CD8-positive, alpha-beta memory T cell (primary cell): ENCODE data around the gene TUBGCP2. TPM values are rescaled to one million over a fixed set of nuclear protein-coding genes. Genes with fewer than 3 reads are reported as not detected.

Experiments
- CTCF ChIA-PET: fragments of 350-600 bp; sonication (Branson Sonifier 250); formaldehyde crosslinking; loops from one replicate; lab custom pipeline; 2021; ENCODE audit warnings: antibody characterized with exemption; lab: Charles Lee
- POLR2A ChIA-PET: fragments of 350-600 bp; sonication (Branson Sonifier 250); formaldehyde crosslinking; loops from one replicate; lab custom pipeline; 2021; ENCODE audit warnings: antibody characterized with exemption; lab: Charles Lee
- DNase-seq, 5 donors: peaks; one replicate each; pipeline versions ENCODE4 v3.0.0 to v3.0.0-alpha.2; 2020 to 2022; ENCODE audit warnings: mixed read lengths in 1 of 5
- H3K27ac ChIP-seq: one replicate; pipeline ENCODE4 v1.7.0; 2013; ENCODE audit warnings: low read depth, mild to moderate bottlenecking, low read length, moderate library complexity
- H3K27me3 ChIP-seq: 2 replicates; pipeline ENCODE4 v1.7.0; 2013; ENCODE audit warnings: low read length, mild to moderate bottlenecking; ENCODE audit not compliant: insufficient read depth, poor library complexity, severe bottlenecking
- H3K36me3 ChIP-seq: 2 replicates; pipeline ENCODE4 v1.7.0; 2013; ENCODE audit warnings: mild to moderate bottlenecking, low read length, moderate library complexity; ENCODE audit not compliant: insufficient read depth
- H3K4me1 ChIP-seq: 2 replicates; pipeline ENCODE4 v1.7.0; 2013; ENCODE audit warnings: mild to moderate bottlenecking, low read length, moderate library complexity; ENCODE audit not compliant: insufficient read depth
- H3K4me3 ChIP-seq: 2 replicates; pipeline ENCODE4 v1.7.0; 2013; ENCODE audit warnings: mild to moderate bottlenecking, low read length
- H3K9me3 ChIP-seq: 2 replicates; pipeline ENCODE4 v1.7.0; 2013; ENCODE audit warnings: mild to moderate bottlenecking, low read length
- H3K27ac Mint-ChIP-seq, 8 donors: one replicate each; pipeline ENCODE4 v1.8.0; 2020 to 2021; ENCODE audit warnings: mixed read lengths in 8 of 8, mild to moderate bottlenecking in 6 of 8, inconsistent platforms in 3 of 8, moderate library complexity in 3 of 8
- H3K27me3 Mint-ChIP-seq, 2 donors: one replicate each; pipeline ENCODE4 v1.8.0; 2020 to 2021; ENCODE audit warnings: mixed read lengths in 2 of 2, mild to moderate bottlenecking in 1 of 2, moderate library complexity in 1 of 2
- H3K36me3 Mint-ChIP-seq, 3 donors: one replicate each; pipeline ENCODE4 v1.8.0; 2020 to 2021; ENCODE audit warnings: mixed read lengths in 3 of 3, inconsistent platforms in 1 of 3, mild to moderate bottlenecking in 1 of 3
- H3K4me1 Mint-ChIP-seq, 3 donors: one replicate each; pipeline ENCODE4 v1.8.0; 2020 to 2021; ENCODE audit warnings: mixed read lengths in 3 of 3, inconsistent platforms in 1 of 3, mild to moderate bottlenecking in 1 of 3
- H3K4me3 Mint-ChIP-seq, 7 donors: one replicate each; pipeline ENCODE4 v1.8.0; 2020 to 2021; ENCODE audit warnings: mixed read lengths in 7 of 7, mild to moderate bottlenecking in 6 of 7, moderate library complexity in 4 of 7, inconsistent platforms in 2 of 7
- H3K9me3 Mint-ChIP-seq, 5 donors: one replicate each; pipeline ENCODE4 v1.8.0; 2020 to 2022; ENCODE audit warnings: mixed read lengths in 5 of 5, mild to moderate bottlenecking in 3 of 5, moderate library complexity in 2 of 5, inconsistent platforms in 1 of 5
- polyA plus RNA-seq: library from polyadenylated mRNA; unstranded; fragments of 300-500 nt; fragmentation: Illumina TruSeq; gene quantifications from one replicate; pipeline ENCODE4 v1.2.3, GENCODE V29; 2021
- total RNA-seq, 2 experiments: library from RNA; stranded (reverse); gene quantifications; one replicate each; pipeline ENCODE4 v1.2.3, GENCODE V29; 2021

TUBGCP2 gene
- total and polyA plus RNA-seq, 3 experiments from 2014 or later: 39.9 to 68.1 (median 67.9) TPM

DNA sequence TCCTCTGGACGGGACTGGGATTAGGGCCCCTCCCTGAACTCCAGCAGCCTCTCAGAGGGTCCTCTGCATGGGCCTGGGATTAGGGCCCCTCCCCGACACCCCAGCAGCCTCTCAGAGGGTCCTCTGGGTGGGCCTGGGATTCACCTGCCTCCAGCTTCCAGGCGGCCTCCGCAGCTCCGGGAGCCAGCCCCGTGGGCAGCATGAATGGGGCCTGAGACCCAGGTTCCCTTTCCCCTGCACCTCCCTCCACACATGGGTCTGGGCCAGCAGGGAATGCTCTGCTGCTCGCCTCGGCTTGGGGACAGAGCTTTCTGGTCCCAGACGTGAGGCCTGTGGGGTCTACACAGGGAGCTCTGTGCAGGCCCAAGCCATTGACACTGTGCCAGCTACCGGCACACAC is 5.5 kb downstream of the TUBGCP2 start:
- Mint-ChIP-seq H3K27me3 (peaks cover 0 to 3% of the 10 kb centered on the region in 2 donors), H3K4me1 (peaks cover 33 to 45% (median 34%) of the 10 kb centered on the region in 3 donors), H3K27ac (peak overlapping the region in 1 of 8 donors; percentile 46), H3K4me3 (no peak overlapping the region), H3K9me3 (peaks cover 0 to 2% (median 1%) of the 10 kb centered on the region in 5 donors), H3K36me3 (peaks cover 8 to 68% (median 11%) of the 10 kb centered on the region in 3 donors)
- ChIA-PET POLR2A (no interaction called here), CTCF (no interaction called here)
- Histone ChIP-seq H3K4me3 (no peak overlapping the region), H3K27me3 (no peaks in the 10 kb centered on the region), H3K4me1 (peaks cover 12% of the 10 kb centered on the region), H3K9me3 (no peaks in the 10 kb centered on the region), H3K27ac (no peak overlapping the region), H3K36me3 (peaks cover 28% of the 10 kb centered on the region)
- DNase-seq: no peak

DNA sequence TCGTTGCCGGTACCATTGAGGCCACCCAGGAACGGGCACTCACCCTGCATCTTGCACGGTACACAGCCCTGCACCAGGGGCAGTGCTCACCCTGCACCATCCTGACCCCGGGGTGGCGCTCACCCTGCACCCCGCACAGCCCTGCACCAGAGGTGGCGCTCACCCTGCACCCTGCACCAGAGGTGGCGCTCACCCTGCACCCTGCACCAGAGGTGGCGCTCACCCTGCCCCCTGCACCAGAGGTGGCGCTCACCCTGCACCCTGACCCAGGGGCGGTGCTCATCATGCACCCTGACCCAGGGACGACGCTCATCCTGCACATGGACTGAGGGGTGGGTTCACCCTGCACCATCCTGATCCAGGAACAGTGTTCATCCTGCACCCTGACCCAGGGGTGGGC is 6.4 kb downstream of the TUBGCP2 start:
- H3K36me3 Mint-ChIP-seq: peaks cover 8 to 71% (median 15%) of the 10 kb centered on the region in 3 donors
- ChIA-PET POLR2A (no interaction called here), CTCF (interaction anchor here (0.7 kb wide), 1 partner anchor 136 kb away, joined by 3 read pairs; no protein-coding TSS in a partner anchor)
- Histone ChIP-seq H3K9me3 (no peaks in the 10 kb centered on the region), H3K27ac (no peak overlapping the region), H3K27me3 (no peaks in the 10 kb centered on the region), H3K4me3 (no peak overlapping the region), H3K36me3 (peaks cover 34% of the 10 kb centered on the region), H3K4me1 (peaks cover 6% of the 10 kb centered on the region)
- H3K4me3 Mint-ChIP-seq: no peak overlapping the region
- no peak overlapping the region for H3K27ac Mint-ChIP-seq
- DNase-seq: no peak
- H3K9me3 Mint-ChIP-seq: no peaks in the 10 kb centered on the region
- H3K4me1 Mint-ChIP-seq: peaks cover 23 to 35% (median 26%) of the 10 kb centered on the region in 3 donors
- no peaks in the 10 kb centered on the region for H3K27me3 Mint-ChIP-seq

DNA sequence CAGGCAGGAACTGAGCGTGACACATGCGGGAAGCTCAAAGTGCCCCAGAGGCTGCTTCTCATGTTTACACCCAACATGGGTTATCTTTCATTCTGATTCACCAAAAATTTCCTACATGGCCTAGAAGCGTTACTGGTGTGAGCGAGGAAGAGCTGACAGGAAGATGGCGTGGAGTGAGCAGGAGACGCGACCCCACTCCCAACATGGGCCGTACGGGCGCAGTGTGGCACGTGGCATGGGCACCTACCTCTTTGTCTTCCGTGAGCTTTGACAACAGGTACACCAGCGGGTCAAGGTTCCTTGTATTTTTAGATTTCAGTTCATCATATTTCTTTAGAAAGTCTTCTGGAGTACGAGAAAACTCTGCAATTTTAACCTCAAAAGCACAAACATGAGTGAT is 8.9 kb downstream of the TUBGCP2 start:
- Mint-ChIP-seq H3K27me3 (no peaks in the 10 kb centered on the region), H3K4me3 (no peak overlapping the region), H3K9me3 (no peaks in the 10 kb centered on the region), H3K36me3 (peaks cover 8 to 85% (median 16%) of the 10 kb centered on the region in 3 donors), H3K27ac (no peak overlapping the region), H3K4me1 (peaks cover 10 to 15% (median 14%) of the 10 kb centered on the region in 3 donors)
- CTCF ChIA-PET: interaction anchor here (0.5 to 1.1 kb wide), 2 partner anchors 36 to 42 kb away, joined by 3 to 4 read pairs; no protein-coding TSS in a partner anchor
- H3K9me3 ChIP-seq: no peaks in the 10 kb centered on the region
- DNase-seq: no peak
- H3K4me1 ChIP-seq: no peaks in the 10 kb centered on the region
- POLR2A ChIA-PET: interaction anchor here (0.5 kb wide), 1 partner anchor 10 kb away, joined by 4 read pairs; no protein-coding TSS in a partner anchor
- H3K27me3 ChIP-seq: no peaks in the 10 kb centered on the region
- no peak overlapping the region for H3K27ac ChIP-seq
- no peak overlapping the region for H3K4me3 ChIP-seq
- H3K36me3 ChIP-seq: peaks cover 36% of the 10 kb centered on the region

DNA sequence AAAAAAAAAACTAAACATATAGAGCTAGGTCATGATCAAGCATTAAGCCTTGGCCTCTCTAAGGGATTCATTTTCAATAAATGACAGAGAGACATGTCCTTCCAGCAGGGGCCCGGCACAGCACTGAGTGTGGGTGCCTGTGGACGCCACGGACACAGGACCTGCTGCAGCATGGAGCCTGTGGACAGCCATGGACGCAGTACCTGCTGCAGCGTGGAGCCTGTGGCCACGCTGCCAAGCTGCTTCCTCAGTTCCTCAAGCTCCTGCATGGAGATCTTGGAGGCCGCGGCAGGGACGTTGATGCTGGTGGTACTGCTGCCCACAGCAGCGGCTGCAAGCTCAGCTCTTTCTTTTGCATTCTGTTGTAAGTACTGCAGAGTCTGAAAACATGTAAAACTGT is 9.4 kb downstream of the TUBGCP2 start:
- CTCF ChIA-PET: interaction anchor here (1.1 kb wide), 1 partner anchor 42 kb away, joined by 3 read pairs; no protein-coding TSS in a partner anchor

DNA sequence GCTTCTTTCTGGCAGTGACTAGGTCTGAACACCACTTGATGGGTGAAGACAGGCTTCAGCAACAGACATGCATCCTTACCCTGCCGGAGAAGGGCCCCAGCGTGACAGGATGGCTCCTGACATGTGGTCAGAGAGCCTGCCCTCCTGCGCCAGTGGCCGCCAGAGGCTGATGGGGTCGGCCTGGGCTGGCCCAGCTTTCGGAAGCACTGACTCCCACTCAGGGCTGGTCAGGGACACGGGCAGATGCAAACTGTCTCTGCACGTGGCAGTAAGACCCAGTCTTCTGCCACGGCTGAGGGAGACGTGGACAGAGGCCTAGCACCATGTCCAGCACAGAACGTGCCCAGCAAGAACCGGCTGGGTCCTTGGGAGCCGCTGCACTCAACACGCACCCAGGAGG is 10.2 kb downstream of the TUBGCP2 start:
- Histone ChIP-seq H3K36me3 (peaks cover 46% of the 10 kb centered on the region), H3K4me1 (no peaks in the 10 kb centered on the region), H3K27ac (no peak overlapping the region), H3K4me3 (no peak overlapping the region), H3K27me3 (no peaks in the 10 kb centered on the region), H3K9me3 (no peaks in the 10 kb centered on the region)
- H3K36me3 Mint-ChIP-seq: peaks cover 8 to 87% (median 19%) of the 10 kb centered on the region in 3 donors
- ChIA-PET POLR2A (no interaction called here), CTCF (no interaction called here)
- no peak for DNase-seq
- peaks cover 4 to 5% (median 5%) of the 10 kb centered on the region in 3 donors for H3K4me1 Mint-ChIP-seq
- H3K27ac Mint-ChIP-seq: no peak overlapping the region
- H3K27me3 Mint-ChIP-seq: no peaks in the 10 kb centered on the region
- no peaks in the 10 kb centered on the region for H3K9me3 Mint-ChIP-seq
- no peak overlapping the region for H3K4me3 Mint-ChIP-seq

More for the DNA sequence above, 9.4 kb downstream of the TUBGCP2 start:
- no peaks in the 10 kb centered on the region for H3K9me3 Mint-ChIP-seq
- H3K27ac ChIP-seq: no peak overlapping the region
- H3K9me3 ChIP-seq: no peaks in the 10 kb centered on the region
- no peak for DNase-seq
- no peaks in the 10 kb centered on the region for H3K27me3 ChIP-seq
- peaks cover 8 to 12% (median 11%) of the 10 kb centered on the region in 3 donors for H3K4me1 Mint-ChIP-seq
- H3K36me3 ChIP-seq: peaks cover 41% of the 10 kb centered on the region
- no peaks in the 10 kb centered on the region for H3K4me1 ChIP-seq
- no peak overlapping the region for H3K4me3 Mint-ChIP-seq
- no peak overlapping the region for H3K4me3 ChIP-seq
- no peak overlapping the region for H3K27ac Mint-ChIP-seq
- peaks cover 8 to 88% (median 16%) of the 10 kb centered on the region in 3 donors for H3K36me3 Mint-ChIP-seq
- POLR2A ChIA-PET: interaction anchor here (0.5 kb wide), 1 partner anchor 9 kb away, joined by 4 read pairs; no protein-coding TSS in a partner anchor
- no peaks in the 10 kb centered on the region for H3K27me3 Mint-ChIP-seq

DNA sequence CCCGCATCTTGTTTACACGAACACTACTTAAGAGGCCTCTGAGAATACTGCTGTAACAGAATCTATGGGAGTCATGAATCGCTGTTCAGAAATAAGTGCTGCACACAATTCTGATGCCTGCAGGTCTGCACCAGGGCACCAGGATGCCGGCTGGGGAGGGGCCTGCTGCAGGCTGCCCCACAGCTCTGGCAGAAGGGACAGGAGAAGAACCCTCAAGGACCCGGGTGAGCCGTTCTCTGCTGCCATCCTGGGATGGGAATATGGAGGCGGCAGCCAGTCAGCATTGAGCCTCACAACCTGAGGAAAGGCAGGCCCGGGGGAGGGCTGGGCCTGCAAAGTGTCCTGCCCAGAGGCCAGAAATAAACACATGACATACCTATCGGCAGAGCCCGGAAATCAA is 11.2 kb downstream of the TUBGCP2 start:
- Mint-ChIP-seq H3K27me3 (no peaks in the 10 kb centered on the region), H3K4me3 (no peak overlapping the region), H3K27ac (no peak overlapping the region), H3K36me3 (peaks cover 8 to 89% (median 19%) of the 10 kb centered on the region in 3 donors), H3K9me3 (no peaks in the 10 kb centered on the region), H3K4me1 (peaks cover 1 to 4% (median 1%) of the 10 kb centered on the region in 3 donors)
- peaks cover 55% of the 10 kb centered on the region for H3K36me3 ChIP-seq
- no peak overlapping the region for H3K27ac ChIP-seq
- H3K9me3 ChIP-seq: no peaks in the 10 kb centered on the region
- no peaks in the 10 kb centered on the region for H3K4me1 ChIP-seq
- H3K4me3 ChIP-seq: no peak overlapping the region
- no peaks in the 10 kb centered on the region for H3K27me3 ChIP-seq
- no peak for DNase-seq
- ChIA-PET POLR2A (no interaction called here), CTCF (no interaction called here)

DNA sequence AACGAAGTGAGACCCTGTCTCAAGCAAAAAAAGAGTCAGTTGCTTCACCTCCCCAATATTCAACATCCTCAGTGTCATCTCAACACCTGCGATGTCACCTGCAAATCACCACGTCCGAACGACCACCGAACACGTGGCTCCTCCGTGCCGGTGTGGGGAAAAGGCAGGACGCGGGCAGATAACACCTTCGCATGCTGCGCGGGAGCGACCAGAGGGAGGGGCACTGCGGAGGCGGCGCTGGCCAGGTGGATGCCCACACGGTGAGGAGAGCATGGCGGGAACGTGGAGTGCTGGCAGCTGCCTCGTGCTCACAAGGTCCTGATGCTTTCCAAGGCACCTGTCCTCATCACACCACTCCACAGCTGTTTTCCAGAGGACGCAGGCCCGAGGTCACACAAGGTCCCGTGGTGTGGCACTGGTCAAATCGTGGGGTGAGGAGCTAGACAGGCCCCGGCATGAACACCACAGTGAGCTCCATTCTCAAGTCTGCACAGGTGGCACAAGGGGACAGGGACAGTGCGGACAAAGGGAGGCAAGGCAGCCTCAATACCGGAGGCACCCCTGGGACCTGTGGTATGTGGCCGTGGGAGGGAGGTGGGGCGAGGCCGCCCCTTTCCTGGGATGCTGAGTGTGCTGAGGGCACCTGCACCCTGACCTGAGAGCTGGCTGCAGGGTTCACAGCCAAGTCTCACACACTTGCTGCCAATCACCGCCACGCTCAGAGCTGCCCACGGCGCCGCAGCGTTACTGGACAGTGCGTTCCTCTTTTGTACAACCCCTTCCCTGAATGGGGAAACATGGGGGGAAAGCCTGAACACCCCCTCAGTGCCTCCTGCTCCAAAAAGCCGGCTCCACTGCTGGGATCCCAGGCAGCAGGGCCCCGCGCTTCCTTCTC is 13.0 kb downstream of the TUBGCP2 start:
- Mint-ChIP-seq H3K27me3 (no peaks in the 10 kb centered on the region), H3K4me3 (no peak overlapping the region), H3K36me3 (peaks cover 5 to 80% (median 16%) of the 10 kb centered on the region in 3 donors), H3K27ac (no peak overlapping the region), H3K4me1 (peaks cover 0 to 1% (median 0%) of the 10 kb centered on the region in 3 donors), H3K9me3 (no peaks in the 10 kb centered on the region)
- H3K4me3 ChIP-seq: no peak overlapping the region
- CTCF ChIA-PET: interaction anchor here (1.0 kb wide), 1 partner anchor 20 kb away, joined by 3 read pairs; no protein-coding TSS in a partner anchor
- H3K9me3 ChIP-seq: no peaks in the 10 kb centered on the region
- DNase-seq: no peak
- H3K27me3 ChIP-seq: no peaks in the 10 kb centered on the region
- no peaks in the 10 kb centered on the region for H3K4me1 ChIP-seq
- H3K36me3 ChIP-seq: peaks cover 53% of the 10 kb centered on the region
- POLR2A ChIA-PET: no interaction called here
- no peak overlapping the region for H3K27ac ChIP-seq

DNA sequence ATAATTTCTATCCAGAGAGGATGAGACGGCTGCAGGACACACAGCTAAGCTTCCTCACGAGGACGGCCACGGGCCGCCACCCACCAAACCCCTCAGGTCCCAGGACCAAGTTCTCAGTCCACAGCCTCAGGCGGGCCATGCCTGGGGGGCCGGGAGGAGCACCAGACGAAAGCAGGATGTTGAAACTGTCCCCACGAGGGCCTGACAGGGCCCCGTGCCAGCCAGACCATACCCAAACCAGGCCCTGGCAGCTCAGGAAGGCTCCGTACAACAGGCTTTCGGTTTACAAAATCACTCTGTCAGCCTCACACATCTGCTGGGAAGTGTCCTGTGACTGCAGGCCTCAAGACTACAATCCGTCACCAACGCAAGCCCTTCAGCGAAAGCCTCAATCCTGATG is 14.5 kb downstream of the TUBGCP2 start:
- H3K27ac Mint-ChIP-seq: no peak overlapping the region
- CTCF ChIA-PET: no interaction called here

More for the DNA sequence above, 14.5 kb downstream of the TUBGCP2 start:
- no peaks in the 10 kb centered on the region for H3K27me3 ChIP-seq
- H3K4me1 ChIP-seq: no peaks in the 10 kb centered on the region
- Mint-ChIP-seq H3K4me1 (no peaks in the 10 kb centered on the region), H3K4me3 (no peak overlapping the region), H3K9me3 (no peaks in the 10 kb centered on the region), H3K36me3 (peaks cover 0 to 77% (median 14%) of the 10 kb centered on the region in 3 donors), H3K27me3 (no peaks in the 10 kb centered on the region)
- no peaks in the 10 kb centered on the region for H3K9me3 ChIP-seq
- H3K27ac ChIP-seq: no peak overlapping the region
- H3K36me3 ChIP-seq: peaks cover 40% of the 10 kb centered on the region
- POLR2A ChIA-PET: no interaction called here
- H3K4me3 ChIP-seq: no peak overlapping the region
- no peak for DNase-seq
